WTC11 (cell line): ENCODE measurements around the gene PPP2R2C. TPM values are rescaled to one million over a fixed set of nuclear protein-coding genes. Genes with fewer than 3 reads are reported as not detected.

Experiments used
- ATAC-seq: fragments of 200-7000 bp; cut with Tn5 transposase; 2 replicates; pipeline ENCODE4 v1.10.0; 2021; ENCODE audit warnings: mild to moderate bottlenecking, moderate library complexity
- CTCF ChIA-PET: fragments of 300-600 bp; sonication (Branson Sonifier 250); formaldehyde crosslinking; loops from one replicate; lab custom pipeline; 2021; ENCODE audit warnings: antibody characterized with exemption; lab: Charles Lee
- POLR2A ChIA-PET: fragments of 350-600 bp; sonication (Branson Sonifier 250); formaldehyde crosslinking; loops from one replicate; lab custom pipeline; 2021; ENCODE audit warnings: antibody characterized with exemption; lab: Charles Lee
- DNase-seq: peaks from one replicate; pipeline ENCODE4 v3.0.0; 2021; ENCODE audit warnings: low spot score
- H3K27ac Mint-ChIP-seq: 2 replicates; pipeline ENCODE4 v1.8.0; 2021; ENCODE audit warnings: mixed read lengths
- H3K27me3 Mint-ChIP-seq: 2 replicates; pipeline ENCODE4 v1.8.0; 2021; ENCODE audit warnings: low read depth, mild to moderate bottlenecking, moderate library complexity, mixed read lengths
- H3K36me3 Mint-ChIP-seq: 2 replicates; pipeline ENCODE4 v1.8.0; 2021; ENCODE audit warnings: mixed read lengths
- H3K4me1 Mint-ChIP-seq: 2 replicates; pipeline ENCODE4 v1.8.0; 2022; ENCODE audit warnings: mixed read lengths
- H3K4me3 Mint-ChIP-seq: 2 replicates; pipeline ENCODE4 v1.8.0; 2021; ENCODE audit warnings: mild to moderate bottlenecking, moderate library complexity, mixed read lengths
- H3K9me3 Mint-ChIP-seq: 2 replicates; pipeline ENCODE4 v1.8.0; 2021; ENCODE audit warnings: mixed read lengths
- ATF1 ChIP-seq: sonication (generic); formaldehyde crosslinking; IDR thresholded peaks from 2 replicates; pipeline ENCODE4 v1.8.1; 2023; ENCODE audit warnings: mild to moderate bottlenecking, moderate library complexity, missing genetic modification reagents
- CBFB ChIP-seq: sonication (generic); formaldehyde crosslinking; IDR thresholded peaks from 2 replicates; pipeline ENCODE4 v1.8.1; 2022; ENCODE audit warnings: mild to moderate bottlenecking, low read depth, missing genetic modification reagents
- E2F5 ChIP-seq: sonication (generic); formaldehyde crosslinking; IDR thresholded peaks from 2 replicates; pipeline ENCODE4 v1.8.1; 2022; ENCODE audit warnings: mild to moderate bottlenecking, moderate library complexity, missing genetic modification reagents
- ERG ChIP-seq: fragments of 250-450 bp; sonication (Bioruptor Pico); IDR thresholded peaks from 2 replicates; pipeline ENCODE4 v1.8.0; 2021; ENCODE audit warnings: mild to moderate bottlenecking
- FOXP4 ChIP-seq: sonication (generic); formaldehyde crosslinking; IDR thresholded peaks from 2 replicates; pipeline ENCODE4 v1.8.0; 2022; ENCODE audit warnings: mild to moderate bottlenecking, missing genetic modification reagents
- HMGXB4 ChIP-seq: sonication (generic); formaldehyde crosslinking; IDR thresholded peaks from 2 replicates; pipeline ENCODE4 v1.8.1; 2023; ENCODE audit warnings: mild to moderate bottlenecking, moderate library complexity, missing genetic modification reagents
- MAX ChIP-seq: sonication (generic); formaldehyde crosslinking; IDR thresholded peaks from 2 replicates; pipeline ENCODE4 v1.8.0; 2022; ENCODE audit warnings: mild to moderate bottlenecking, missing genetic modification reagents
- MYBL2 ChIP-seq: sonication (generic); formaldehyde crosslinking; IDR thresholded peaks from 2 replicates; pipeline ENCODE4 v1.8.1; 2023; ENCODE audit warnings: mild to moderate bottlenecking, moderate library complexity, missing genetic modification reagents
- NFATC4 ChIP-seq: fragments of 250-450 bp; sonication (Bioruptor Pico); IDR thresholded peaks from 2 replicates; pipeline ENCODE4 v1.9.0; 2021; ENCODE audit warnings: mild to moderate bottlenecking
- NR2C2 ChIP-seq: sonication (generic); formaldehyde crosslinking; IDR thresholded peaks from 2 replicates; pipeline ENCODE4 v1.8.0; 2022; ENCODE audit warnings: mild to moderate bottlenecking, missing genetic modification reagents
- SP1 ChIP-seq: sonication (generic); formaldehyde crosslinking; conservative IDR thresholded peaks from 2 replicates; pipeline ENCODE4 v1.8.1; 2022; ENCODE audit warnings: missing genetic modification reagents
- TEAD1 ChIP-seq: sonication (generic); formaldehyde crosslinking; IDR thresholded peaks from 2 replicates; pipeline ENCODE4 v1.8.0; 2022; ENCODE audit warnings: mild to moderate bottlenecking, missing genetic modification reagents
- TP53 ChIP-seq: sonication (generic); formaldehyde crosslinking; IDR thresholded peaks from 2 replicates; pipeline ENCODE4 v1.8.1; 2023; ENCODE audit warnings: mild to moderate bottlenecking, missing genetic modification reagents
- USF1 ChIP-seq: sonication (generic); formaldehyde crosslinking; IDR thresholded peaks from 2 replicates; pipeline ENCODE4 v1.8.0; 2022; ENCODE audit warnings: mild to moderate bottlenecking, missing genetic modification reagents
- USF2 ChIP-seq: sonication (generic); formaldehyde crosslinking; IDR thresholded peaks from 2 replicates; pipeline ENCODE4 v1.8.1; 2023; ENCODE audit warnings: mild to moderate bottlenecking, missing genetic modification reagents, moderate library complexity
- ZBTB43 ChIP-seq: sonication (generic); formaldehyde crosslinking; IDR thresholded peaks from 2 replicates; pipeline ENCODE4 v1.8.1; 2023; ENCODE audit warnings: mild to moderate bottlenecking, missing genetic modification reagents
- ZNF121 ChIP-seq: sonication (generic); formaldehyde crosslinking; IDR thresholded peaks from 2 replicates; pipeline ENCODE4 v1.8.0; 2023; ENCODE audit warnings: missing genetic modification reagents
- ZNF671 ChIP-seq: fragments of 250-450 bp; sonication (Bioruptor Pico); IDR thresholded peaks from 2 replicates; pipeline ENCODE4 v1.8.0; 2021; ENCODE audit warnings: mild to moderate bottlenecking
- total RNA-seq: library from RNA; stranded (reverse); gene quantifications from 3 replicates; pipeline ENCODE4 v1.2.3, GENCODE V29; 2021

The PPP2R2C gene
- total RNA-seq, 1 experiment from 2014 or later: 11.5 TPM

GRCh38 chr4:6480534-6481088 is 8.2 kb upstream of the PPP2R2C start (continued):
- TF ChIP-seq SP1 (CRISPR knock-in tag): no peak

GRCh38 chr4:6478546-6479220 is 6.3 kb upstream of the PPP2R2C start:
- peak; percentile 35; the same call in 1 of the 2 replicates for TF ChIP-seq USF2
- TF ChIP-seq NR2C2: no peak
- peaks cover 15% of the 10 kb centered on the region for H3K27me3 Mint-ChIP-seq
- H3K36me3 Mint-ChIP-seq: no peaks in the 10 kb centered on the region
- H3K9me3 Mint-ChIP-seq: no peaks in the 10 kb centered on the region; the same call in 1 of the 2 replicates
- peaks cover 17% of the 10 kb centered on the region for H3K4me1 Mint-ChIP-seq
- ATAC-seq (no peak), DNase-seq (no peak)
- no peak overlapping the region for H3K4me3 Mint-ChIP-seq
- CTCF ChIA-PET: interaction anchor here (0.7 to 1.0 kb wide), 3 partner anchors 65 to 70 kb away, joined by 3 to 4 read pairs (median 3); no protein-coding TSS in a partner anchor
- no peak overlapping the region for H3K27ac Mint-ChIP-seq
- POLR2A ChIA-PET: no interaction called here

- ChIA-PET POLR2A (no interaction called here), CTCF (interaction anchor here (1.5 kb wide), 1 partner anchor 70 kb away, joined by 8 read pairs; no protein-coding TSS in a partner anchor)
- no peaks in the 10 kb centered on the region; the same call in 1 of the 2 replicates for H3K9me3 Mint-ChIP-seq
- H3K27ac Mint-ChIP-seq: no peak overlapping the region
- no peak overlapping the region for H3K4me3 Mint-ChIP-seq
- ATAC-seq: no peak
- DNase-seq: no peak
- TF ChIP-seq NR2C2: no peak
- TF ChIP-seq USF1: no peak
- TF ChIP-seq ZNF121 (CRISPR knock-in tag): peak; percentile 53; the same call in 1 of the 2 replicates
- TF ChIP-seq NFATC4 (CRISPR knock-in tag): no peak
- TF ChIP-seq ERG: no peak
- H3K36me3 Mint-ChIP-seq: no peaks in the 10 kb centered on the region
- H3K4me1 Mint-ChIP-seq: peaks cover 26% of the 10 kb centered on the region
- H3K27me3 Mint-ChIP-seq: peaks cover 26% of the 10 kb centered on the region
These were observed 4.5 kb upstream of the PPP2R2C start for GRCh38 chr4:6476893-6477292.

GRCh38 chr4:6475492-6476020 is 3.1 kb upstream of the PPP2R2C start:
- DNase-seq (no peak), ATAC-seq (no peak)
- Mint-ChIP-seq H3K36me3 (no peaks in the 10 kb centered on the region), H3K9me3 (no peaks in the 10 kb centered on the region; the same call in 1 of the 2 replicates), H3K27ac (no peak overlapping the region), H3K4me3 (no peak overlapping the region), H3K27me3 (peaks cover 36% of the 10 kb centered on the region), H3K4me1 (peaks cover 20% of the 10 kb centered on the region)
- ChIA-PET POLR2A (no interaction called here), CTCF (interaction anchor here (3.6 kb wide), 1 partner anchor 72 kb away, joined by 35 read pairs; no protein-coding TSS in a partner anchor)
- TF ChIP-seq MAX (CRISPR knock-in tag) (no peak), CBFB (no peak), HMGXB4 (CRISPR knock-in tag) (no peak), ZNF671 (no peak), TP53 (CRISPR knock-in tag) (no peak), E2F5 (CRISPR knock-in tag) (no peak), MYBL2 (CRISPR knock-in tag) (no peak), ATF1 (CRISPR knock-in tag) (no peak), USF2 (no peak), ZBTB43 (CRISPR knock-in tag) (no peak), TEAD1 (CRISPR knock-in tag) (no peak), FOXP4 (CRISPR knock-in tag) (no peak)
